IMR-90 (cell line): ENCODE results near the gene KCNE4. TPM values are rescaled to one million over a fixed set of nuclear protein-coding genes. Genes with fewer than 3 reads are reported as not detected.

Experiments
- ATAC-seq: fragments of 200-7000 bp; cut with Tn5 transposase; 2 replicates; pipeline ENCODE4 v1.9.1; 2020; ENCODE audit warnings: low read depth, mild to moderate bottlenecking, moderate library complexity
- BruUV-seq: library from RNA; stranded (reverse); fragments of 400-500 nt; replicated peaks from 2 replicates; lab custom pipeline; 2021; lab: Mats Ljungman, UMichigan
- CTCF ChIA-PET: fragments of 300-600 bp; formaldehyde crosslinking; extraction: SDS; loops from one replicate; lab custom pipeline; 2021; ENCODE audit warnings: antibody characterized with exemption; lab: Yijun Ruan, JAX
- POLR2A ChIA-PET: fragments of 300-600 bp; sonication (Branson Sonifier 250); formaldehyde crosslinking; loops from one replicate; lab custom pipeline; 2022; ENCODE audit warnings: antibody characterized with exemption; ENCODE audit not compliant: unreplicated experiment; lab: Charles Lee
- DNase-seq: peaks from one replicate; pipeline ENCODE4 v3.0.0; 2013
- H2AFZ ChIP-seq: replicated peaks from 2 replicates; pipeline ENCODE3; 2013; ENCODE audit warnings: low read length, mild to moderate bottlenecking; ENCODE audit not compliant: poor library complexity
- H2AK5ac ChIP-seq: 2 replicates; pipeline ENCODE4 v1.6.1; 2013; ENCODE audit warnings: low read depth, low read length, inconsistent platforms
- H2AK9ac ChIP-seq: replicated peaks from 2 replicates; pipeline ENCODE3; 2013; ENCODE audit warnings: mild to moderate bottlenecking, low read depth, low read length, moderate library complexity; ENCODE audit not compliant: poor library complexity
- H2BK120ac ChIP-seq: 2 replicates; pipeline ENCODE4 v1.6.1; 2013; ENCODE audit warnings: low read depth, low read length, inconsistent platforms
- H2BK15ac ChIP-seq: 3 replicates; pipeline ENCODE4 v1.6.1; 2013; ENCODE audit warnings: low read depth, low read length, inconsistent platforms
- H2BK20ac ChIP-seq: 2 replicates; pipeline ENCODE4 v1.6.1; 2013; ENCODE audit warnings: low read depth, mild to moderate bottlenecking, inconsistent platforms, low read length, moderate library complexity
- H2BK5ac ChIP-seq: 2 replicates; pipeline ENCODE4 v1.6.1; 2013; ENCODE audit warnings: mild to moderate bottlenecking, low read depth, low read length, inconsistent platforms; ENCODE audit not compliant: poor library complexity, severe bottlenecking
- H3K14ac ChIP-seq: replicated peaks from 2 replicates; pipeline ENCODE4 v1.6.1; 2013; ENCODE audit warnings: low read depth, low read length, inconsistent platforms
- H3K18ac ChIP-seq: 2 replicates; pipeline ENCODE4 v1.6.1; 2013; ENCODE audit warnings: low read depth, low read length, control low read depth
- H3K23ac ChIP-seq: 2 replicates; pipeline ENCODE4 v1.6.1; 2013; ENCODE audit warnings: low read depth, low read length, inconsistent platforms
- H3K27ac ChIP-seq: 2 replicates; pipeline ENCODE4 v1.5.1; 2013; ENCODE audit warnings: mild to moderate bottlenecking, control low read depth, low read length; ENCODE audit not compliant: insufficient read depth
- H3K27me3 ChIP-seq: 2 replicates; pipeline ENCODE4 v1.6.1; 2013; ENCODE audit warnings: low read length; ENCODE audit not compliant: control insufficient read depth, insufficient read depth
- H3K36me3 ChIP-seq: 2 replicates; pipeline ENCODE4 v1.6.1; 2013; ENCODE audit warnings: low read length, mixed read lengths; ENCODE audit not compliant: control insufficient read depth, insufficient read depth
- H3K4ac ChIP-seq: 2 replicates; pipeline ENCODE4 v1.6.1; 2013; ENCODE audit warnings: low read depth, low read length, inconsistent platforms
- H3K4me1 ChIP-seq: 2 replicates; pipeline ENCODE4 v1.6.1; 2013; ENCODE audit warnings: low read length, mixed read lengths; ENCODE audit not compliant: control insufficient read depth, insufficient read depth
- H3K4me2 ChIP-seq: 2 replicates; pipeline ENCODE4 v1.6.1; 2013; ENCODE audit warnings: low read depth, mild to moderate bottlenecking, control low read depth, low read length, moderate library complexity
- H3K4me3 ChIP-seq: 2 replicates; pipeline ENCODE4 v1.5.1; 2013; ENCODE audit warnings: low read depth, mild to moderate bottlenecking, control low read depth, low read length, moderate library complexity; ENCODE audit not compliant: insufficient read depth
- H3K56ac ChIP-seq: 2 replicates; pipeline ENCODE4 v1.6.1; 2013; ENCODE audit warnings: low read length, inconsistent platforms; ENCODE audit not compliant: insufficient read depth; ENCODE audit errors: extremely low read depth
- H3K79me1 ChIP-seq, 2 experiments: 2 replicates each; pipeline ENCODE4 v1.6.1; 2013; ENCODE audit warnings: low read length in 2 of 2, inconsistent platforms in 1 of 2, low read depth in 1 of 2
- H3K9ac ChIP-seq: 2 replicates; pipeline ENCODE4 v1.6.1; 2013; ENCODE audit warnings: low read depth, low read length, control low read depth
- H3K9me1 ChIP-seq: 2 replicates; pipeline ENCODE4 v1.6.1; 2013; ENCODE audit warnings: low read length, inconsistent platforms; ENCODE audit not compliant: insufficient read depth
- H3K9me3 ChIP-seq: 2 replicates; pipeline ENCODE4 v1.6.1; 2013; ENCODE audit warnings: low read length; ENCODE audit not compliant: control insufficient read depth, insufficient read depth
- H4K20me1 ChIP-seq: 2 replicates; pipeline ENCODE4 v1.6.1; 2013; ENCODE audit warnings: low read length, inconsistent platforms; ENCODE audit not compliant: insufficient read depth
- H4K5ac ChIP-seq: 2 replicates; pipeline ENCODE4 v1.6.1; 2013; ENCODE audit warnings: mild to moderate bottlenecking, low read depth, low read length, control low read depth
- H4K8ac ChIP-seq, 2 experiments: 2 replicates each; pipeline ENCODE4 v1.6.1; 2013; ENCODE audit warnings: low read depth in 2 of 2, low read length in 2 of 2, control low read depth in 1 of 2, inconsistent platforms in 1 of 2
- H4K91ac ChIP-seq: 2 replicates; pipeline ENCODE4 v1.6.1; 2013; ENCODE audit warnings: low read depth, low read length, inconsistent platforms; ENCODE audit not compliant: insufficient read depth
- BHLHE40 ChIP-seq: fragments of 150-350 bp; IDR thresholded peaks from 2 replicates; pipeline ENCODE4 v1.6.1; 2016; ENCODE audit warnings: mild to moderate bottlenecking, low read depth, low read length
- CEBPB ChIP-seq: IDR thresholded peaks from 2 replicates; pipeline ENCODE4 v1.6.1; 2012; ENCODE audit warnings: low read depth, low read length, improper control_type of control experiment
- CHD1 ChIP-seq: IDR thresholded peaks from 2 replicates; pipeline ENCODE4 v1.6.1; 2012; ENCODE audit warnings: low read depth, low read length, improper control_type of control experiment
- FOS ChIP-seq: fragments of 150-350 bp; IDR thresholded peaks from 2 replicates; pipeline ENCODE4 v1.6.1; 2016; ENCODE audit warnings: low read depth, low read length
- MAFK ChIP-seq: IDR thresholded peaks from 2 replicates; pipeline ENCODE4 v1.6.1; 2012; ENCODE audit warnings: low read depth, low read length, improper control_type of control experiment
- MAZ ChIP-seq: IDR thresholded peaks from 2 replicates; pipeline ENCODE4 v1.6.1; 2012; ENCODE audit warnings: low read depth, mild to moderate bottlenecking, low read length, improper control_type of control experiment, moderate library complexity, borderline replicate concordance
- MXI1 ChIP-seq: IDR thresholded peaks from 2 replicates; pipeline ENCODE4 v1.6.1; 2012; ENCODE audit warnings: low read depth, mild to moderate bottlenecking, low read length, moderate library complexity, borderline replicate concordance
- NFE2L2 ChIP-seq: fragments of 150-350 bp; IDR thresholded peaks from 2 replicates; pipeline ENCODE4 v1.6.1; 2016; ENCODE audit warnings: low read depth, mild to moderate bottlenecking, low read length
- POLR2A ChIP-seq: IDR thresholded peaks from 2 replicates; pipeline ENCODE4 v1.6.1; 2012; ENCODE audit warnings: mild to moderate bottlenecking, low read depth, low read length
- RAD21 ChIP-seq: IDR thresholded peaks from 2 replicates; pipeline ENCODE4 v1.6.1; 2012; ENCODE audit warnings: low read length, improper control_type of control experiment
- RCOR1 ChIP-seq: IDR thresholded peaks from 2 replicates; pipeline ENCODE4 v1.6.1; 2012; ENCODE audit warnings: mild to moderate bottlenecking, low read length, improper control_type of control experiment; ENCODE audit not compliant: insufficient replicate concordance
- SMC3 ChIP-seq: fragments of 150-350 bp; IDR thresholded peaks from 2 replicates; pipeline ENCODE4 v1.6.1; 2016; ENCODE audit warnings: low read depth, mild to moderate bottlenecking, antibody characterized with exemption, low read length, moderate library complexity
- WGBS, 2 experiments: methylation state at CpG; one replicate each; pipeline versions ENCODE4 v1.1.5 to v1.1.7; 2013; ENCODE audit warnings: missing lambda C conversion rate in 2 of 2; ENCODE audit not compliant: insufficient read length in 1 of 2; ENCODE audit errors: extremely low coverage in 2 of 2; 5-methylcytosine and 5-hydroxymethylcytosine counted together
- dilution Hi-C: fragments of 300-500 bp; cut with HindIII; formaldehyde crosslinking; loops from one replicate; pipeline ENCODE4 v1.14.3; 2018; ENCODE audit warnings: low sequenced_read_pairs; ENCODE audit not compliant: unreplicated experiment
- in situ Hi-C: fragments of 300-500 bp; cut with MboI; formaldehyde crosslinking; loops from 3 replicates; pipeline ENCODE4 v1.14.3; 2019; ENCODE audit warnings: low sequenced_read_pairs, inconsistent platforms, mixed read lengths
- intact Hi-C: fragments of 100-400 bp; cut with micrococcal nuclease; formaldehyde crosslinking; loops from 2 replicates; pipeline ENCODE4 v1.10.0; 2022
- polyA plus RNA-seq, 3 experiments: library from polyadenylated mRNA; depleted of rRNA; stranded (reverse); fragments of >200 nt; gene quantifications; 2 replicates each; pipeline ENCODE4 v1.2.3, GENCODE V29; 2012; ENCODE audit warnings: low replicate concordance in 1 of 3
- total RNA-seq: library from RNA; depleted of rRNA; stranded (reverse); fragments of >200 nt; gene quantifications from 2 replicates; pipeline ENCODE4 v1.2.3, GENCODE V29; 2012
- TF ChIP-seq, protein P1 (sequence below): conservative IDR thresholded peaks from 2 replicates; pipeline ENCODE4 v1.5.1; 2012; ENCODE audit warnings: mild to moderate bottlenecking, low read depth, low read length, improper control_type of control experiment
- TF ChIP-seq, protein P2 (sequence below): fragments of 150-350 bp; IDR thresholded peaks from 2 replicates; pipeline ENCODE4 v1.6.1; 2016; ENCODE audit warnings: low read depth, mild to moderate bottlenecking, low read length, moderate library complexity, borderline replicate concordance
- TF ChIP-seq, protein P3 (sequence below): fragments of 150-350 bp; IDR thresholded peaks from 2 replicates; pipeline ENCODE4 v1.6.1; 2017; ENCODE audit warnings: mild to moderate bottlenecking, antibody characterized with exemption, low read length, low read depth

KCNE4 gene
- total and polyA plus RNA-seq, 2 of the 4 experiments (the other 2 are of a cell fraction): 6.6 to 6.8 TPM

DNA sequence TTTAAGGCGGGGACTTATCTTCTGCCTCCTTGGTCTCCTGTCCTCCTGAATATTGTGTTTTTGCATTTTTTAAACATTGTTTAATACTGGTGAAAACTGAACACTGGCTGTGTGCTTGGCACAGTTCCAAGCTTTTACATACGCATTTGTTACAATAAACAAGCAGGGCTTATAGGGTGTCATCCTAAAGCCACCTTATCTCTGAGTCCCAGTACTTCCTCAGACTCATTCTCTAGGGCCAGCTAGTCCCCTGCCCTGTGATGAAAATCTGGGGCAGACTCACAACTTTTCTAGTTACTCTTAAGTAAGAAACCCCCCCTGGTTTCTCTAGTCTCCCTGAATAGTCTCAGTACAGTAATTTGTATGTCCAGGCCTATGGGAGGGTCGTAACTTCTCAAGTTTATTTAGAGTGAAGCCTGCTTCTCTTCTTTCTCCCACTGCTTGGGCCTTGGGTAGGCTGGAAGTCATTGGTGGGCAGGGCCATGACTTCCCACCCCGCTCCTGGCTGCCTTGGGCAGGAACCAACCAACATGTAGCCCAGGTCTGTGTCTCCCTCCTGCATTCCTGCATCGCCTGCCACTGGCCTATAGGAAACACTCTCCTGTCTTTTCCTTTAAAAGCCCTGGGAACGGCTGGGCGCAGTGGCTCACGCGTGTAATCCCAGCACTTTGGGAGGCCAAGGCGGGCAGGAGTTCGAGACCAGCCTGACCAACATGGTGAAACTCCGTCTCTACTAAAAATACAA is 7.7 kb upstream of the KCNE4 start:
- no TSS peak for BruUV-seq
- Histone ChIP-seq H3K4ac (peak overlapping the region; percentile 94), H2BK120ac (peak overlapping the region; percentile 92), H3K79me1 (0 out of 4 replicates have a peak, but pooled peaks cover 0 to 3% of the 10 kb centered on the region in 2 experiments), H4K8ac (peak overlapping the region; percentile 47 to 74; a peak in 3 of 4 replicates), H3K18ac (peak overlapping the region; percentile 58), H3K9me3 (no peaks in the 10 kb centered on the region), H3K27me3 (no peaks in the 10 kb centered on the region), H3K56ac (no peak overlapping the region), H3K4me1 (peaks cover 17% of the 10 kb centered on the region), H3K14ac (no peak overlapping the region; the same call in 1 of the 2 replicates), H4K20me1 (no peaks in the 10 kb centered on the region), H2AK9ac (no peak overlapping the region), H3K9me1 (peaks cover 15% of the 10 kb centered on the region), H3K36me3 (no peaks in the 10 kb centered on the region), H2BK15ac (peak overlapping the region; percentile 96; the same call in 1 of the 3 replicates), H3K4me3 (no peak overlapping the region), H2BK20ac (peak overlapping the region; percentile 97), H3K4me2 (no peak overlapping the region), H2BK5ac (peak overlapping the region; percentile 96), H4K91ac (peak overlapping the region; percentile 4; the same call in 1 of the 2 replicates), H3K23ac (no peak overlapping the region), H2AFZ (no peak overlapping the region), H3K9ac (no peak overlapping the region; the same call in 1 of the 2 replicates), H4K5ac (peak overlapping the region; percentile 81; the same call in 1 of the 2 replicates), H2AK5ac (peak overlapping the region; percentile 68; the same call in 1 of the 2 replicates), H3K27ac (peak overlapping the region; percentile 57)
- in situ Hi-C loops: no loop called here
- ChIA-PET POLR2A (no interaction called here), CTCF (no interaction called here)
- WGBS, 2 experiments: 91% methylated on average over 4 of the region's 12 CpGs; no CpG with 5 or more reads in 1 of the 2 experiments
- intact Hi-C loops: no loop called here
- dilution Hi-C loops: no loop called here
- TF ChIP-seq RCOR1 (no peak), POLR2A (no peak), FOS (no peak), CEBPB (no peak), BHLHE40 (no peak), MXI1 (no peak), CHD1 (no peak), MAZ (no peak), MAFK (no peak), NFE2L2 (no peak), SMC3 (no peak), RAD21 (no peak)
- TF ChIP-seq, protein P1, sequence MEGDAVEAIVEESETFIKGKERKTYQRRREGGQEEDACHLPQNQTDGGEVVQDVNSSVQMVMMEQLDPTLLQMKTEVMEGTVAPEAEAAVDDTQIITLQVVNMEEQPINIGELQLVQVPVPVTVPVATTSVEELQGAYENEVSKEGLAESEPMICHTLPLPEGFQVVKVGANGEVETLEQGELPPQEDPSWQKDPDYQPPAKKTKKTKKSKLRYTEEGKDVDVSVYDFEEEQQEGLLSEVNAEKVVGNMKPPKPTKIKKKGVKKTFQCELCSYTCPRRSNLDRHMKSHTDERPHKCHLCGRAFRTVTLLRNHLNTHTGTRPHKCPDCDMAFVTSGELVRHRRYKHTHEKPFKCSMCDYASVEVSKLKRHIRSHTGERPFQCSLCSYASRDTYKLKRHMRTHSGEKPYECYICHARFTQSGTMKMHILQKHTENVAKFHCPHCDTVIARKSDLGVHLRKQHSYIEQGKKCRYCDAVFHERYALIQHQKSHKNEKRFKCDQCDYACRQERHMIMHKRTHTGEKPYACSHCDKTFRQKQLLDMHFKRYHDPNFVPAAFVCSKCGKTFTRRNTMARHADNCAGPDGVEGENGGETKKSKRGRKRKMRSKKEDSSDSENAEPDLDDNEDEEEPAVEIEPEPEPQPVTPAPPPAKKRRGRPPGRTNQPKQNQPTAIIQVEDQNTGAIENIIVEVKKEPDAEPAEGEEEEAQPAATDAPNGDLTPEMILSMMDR: no peak
- TF ChIP-seq, protein P2, sequence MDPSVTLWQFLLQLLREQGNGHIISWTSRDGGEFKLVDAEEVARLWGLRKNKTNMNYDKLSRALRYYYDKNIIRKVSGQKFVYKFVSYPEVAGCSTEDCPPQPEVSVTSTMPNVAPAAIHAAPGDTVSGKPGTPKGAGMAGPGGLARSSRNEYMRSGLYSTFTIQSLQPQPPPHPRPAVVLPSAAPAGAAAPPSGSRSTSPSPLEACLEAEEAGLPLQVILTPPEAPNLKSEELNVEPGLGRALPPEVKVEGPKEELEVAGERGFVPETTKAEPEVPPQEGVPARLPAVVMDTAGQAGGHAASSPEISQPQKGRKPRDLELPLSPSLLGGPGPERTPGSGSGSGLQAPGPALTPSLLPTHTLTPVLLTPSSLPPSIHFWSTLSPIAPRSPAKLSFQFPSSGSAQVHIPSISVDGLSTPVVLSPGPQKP: no peak
- TF ChIP-seq, protein P3, sequence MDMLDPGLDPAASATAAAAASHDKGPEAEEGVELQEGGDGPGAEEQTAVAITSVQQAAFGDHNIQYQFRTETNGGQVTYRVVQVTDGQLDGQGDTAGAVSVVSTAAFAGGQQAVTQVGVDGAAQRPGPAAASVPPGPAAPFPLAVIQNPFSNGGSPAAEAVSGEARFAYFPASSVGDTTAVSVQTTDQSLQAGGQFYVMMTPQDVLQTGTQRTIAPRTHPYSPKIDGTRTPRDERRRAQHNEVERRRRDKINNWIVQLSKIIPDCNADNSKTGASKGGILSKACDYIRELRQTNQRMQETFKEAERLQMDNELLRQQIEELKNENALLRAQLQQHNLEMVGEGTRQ: no peak
- DNase-seq (no peak), ATAC-seq (no peak)
